B cell (primary cell): ENCODE data around the gene MOB3A. TPM values are rescaled to one million over a fixed set of nuclear protein-coding genes. Genes with fewer than 3 reads are reported as not detected.

ENCODE experiments used
- ATAC-seq: fragments of 200-7000 bp; cut with Tn5 transposase; one replicate; pipeline ENCODE4 v1.10.0; 2021; ENCODE audit warnings: low read depth, mild to moderate bottlenecking, moderate number of reproducible peaks, moderate library complexity
- CTCF ChIA-PET: fragments of 350-600 bp; sonication (Branson Sonifier 250); formaldehyde crosslinking; loops from one replicate; lab custom pipeline; 2021; ENCODE audit warnings: antibody characterized with exemption, inconsistent platforms; lab: Charles Lee
- POLR2A ChIA-PET: fragments of 350-600 bp; sonication (Branson Sonifier 250); formaldehyde crosslinking; loops from one replicate; lab custom pipeline; 2021; ENCODE audit warnings: antibody characterized with exemption; lab: Charles Lee
- DNase-seq: peaks from one replicate; pipeline ENCODE4 v3.0.0; 2013
- H2AFZ ChIP-seq: 2 replicates; pipeline ENCODE4 v1.6.1; 2012; ENCODE audit warnings: mild to moderate bottlenecking, low read depth, low read length; ENCODE audit not compliant: insufficient read depth, poor library complexity, severe bottlenecking
- H3K27ac ChIP-seq, 2 donors: 1 replicate in 1 of 2; 2 replicates in 1 of 2; pipeline ENCODE4 v1.5.1; 2012 to 2013; ENCODE audit warnings: low read length in 2 of 2, mild to moderate bottlenecking in 2 of 2, moderate library complexity in 1 of 2
- H3K27me3 ChIP-seq, 4 experiments: fragments of 200-600 bp in 1 of 4; sonication (generic) in 1 of 4; replicated peaks in 1 of 4; 1 replicate in 2 of 4; 2 replicates in 2 of 4; pipeline versions ENCODE4 v1.6.1 to v1.7.0; 2013 to 2016; ENCODE audit warnings: low read length in 3 of 4, mild to moderate bottlenecking in 2 of 4, mixed read lengths in 1 of 4, moderate library complexity in 1 of 4; ENCODE audit not compliant: insufficient read depth in 4 of 4, control insufficient read depth in 3 of 4; ENCODE audit errors: control extremely low read depth in 1 of 4
- H3K36me3 ChIP-seq, 2 experiments: replicated peaks in 1 of 2; 1 replicate in 1 of 2; 2 replicates in 1 of 2; pipeline versions ENCODE4 v1.6.1 to v1.7.1; 2013; ENCODE audit warnings: low read length in 1 of 2; ENCODE audit not compliant: insufficient read depth in 2 of 2, control insufficient read depth in 1 of 2; ENCODE audit errors: control extremely low read depth in 1 of 2, extremely low read depth in 1 of 2
- H3K4me1 ChIP-seq, 2 donors: fragments of 200-600 bp in 1 of 2; sonication (generic) in 1 of 2; 1 replicate in 1 of 2; 2 replicates in 1 of 2; pipeline versions ENCODE4 v1.5.1 to v1.6.1; 2013 to 2017; ENCODE audit warnings: low read length in 2 of 2; ENCODE audit not compliant: control insufficient read depth in 2 of 2, insufficient read depth in 2 of 2
- H3K4me2 ChIP-seq: replicated peaks from 2 replicates; pipeline ENCODE3; 2012; ENCODE audit warnings: mild to moderate bottlenecking, low read depth, low read length; ENCODE audit not compliant: poor library complexity, severe bottlenecking
- H3K4me3 ChIP-seq, 5 experiments: fragments of 200-600 bp in 1 of 5; sonication (generic) in 1 of 5; 1 replicate in 3 of 5; 2 replicates in 2 of 5; pipeline versions ENCODE4 v1.5.1 to v1.7.0; 2011 to 2016; ENCODE audit warnings: low read length in 4 of 5, mild to moderate bottlenecking in 4 of 5, low read depth in 2 of 5, control low read depth in 1 of 5, moderate library complexity in 1 of 5; ENCODE audit not compliant: insufficient read depth in 1 of 5; ENCODE audit errors: control extremely low read depth in 1 of 5, extremely low read depth in 1 of 5
- H3K79me2 ChIP-seq: fragments of 200-600 bp; sonication (generic); one replicate; pipeline ENCODE4 v1.6.0; 2016; ENCODE audit warnings: low read length; ENCODE audit not compliant: control insufficient read depth, insufficient read depth
- H3K9ac ChIP-seq: fragments of 200-600 bp; sonication (generic); 2 replicates; pipeline ENCODE4 v1.6.1; 2017; ENCODE audit warnings: mild to moderate bottlenecking, low read length, moderate library complexity
- H3K9me3 ChIP-seq, 3 donors: one replicate each; pipeline versions ENCODE4 v1.6.1 to v1.7.1; 2013; ENCODE audit warnings: low read length in 2 of 3; ENCODE audit not compliant: control insufficient read depth in 2 of 3, insufficient read depth in 1 of 3; ENCODE audit errors: control extremely low read depth in 1 of 3
- H4K20me1 ChIP-seq: 2 replicates; pipeline ENCODE4 v1.6.0; 2012; ENCODE audit warnings: mild to moderate bottlenecking, low read length; ENCODE audit not compliant: insufficient read depth, control insufficient read depth, poor library complexity, severe bottlenecking
- H3K27ac Mint-ChIP-seq: one replicate; pipeline ENCODE4 v1.8.0; 2021; ENCODE audit warnings: mixed read lengths
- H3K27me3 Mint-ChIP-seq: one replicate; pipeline ENCODE4 v1.8.0; 2021; ENCODE audit warnings: mixed read lengths
- H3K4me1 Mint-ChIP-seq: one replicate; pipeline ENCODE4 v1.8.0; 2021; ENCODE audit warnings: mixed read lengths
- H3K4me3 Mint-ChIP-seq: one replicate; pipeline ENCODE4 v1.8.0; 2021; ENCODE audit warnings: mixed read lengths
- H3K9me3 Mint-ChIP-seq: one replicate; pipeline ENCODE4 v1.8.0; 2022; ENCODE audit warnings: mixed read lengths; ENCODE audit not compliant: insufficient read depth
- CTCF ChIP-seq: fragments of 200-600 bp; IDR thresholded peaks from one replicate; pipeline ENCODE4 v1.8.0; 2022; ENCODE audit warnings: antibody characterized with exemption, mild to moderate bottlenecking
- EZH2 ChIP-seq: IDR thresholded peaks from 2 replicates; pipeline ENCODE4 v1.6.1; 2012; ENCODE audit warnings: borderline replicate concordance, low read depth, mild to moderate bottlenecking, moderate library complexity, low read length; ENCODE audit not compliant: insufficient read depth, poor library complexity, severe bottlenecking
- WGBS: methylation state at CpG from one replicate; pipeline ENCODE4 v1.1.5; 2013; ENCODE audit warnings: missing lambda C conversion rate; ENCODE audit not compliant: insufficient coverage; 5-methylcytosine and 5-hydroxymethylcytosine counted together
- intact Hi-C: fragments of 100-400 bp; cut with micrococcal nuclease; formaldehyde crosslinking; loops from one replicate; pipeline ENCODE4 v1.10.0; 2022
- polyA plus RNA-seq: library from polyadenylated mRNA; depleted of rRNA; stranded (reverse); fragments of >200 nt; gene quantifications from 2 replicates; pipeline ENCODE4 v1.2.3, GENCODE V29; 2012
- total RNA-seq, 2 donors: library from RNA; stranded (reverse); fragments of 120-200 nt in 1 of 2; gene quantifications; 1 replicate in 1 of 2; 2 replicates in 1 of 2; pipeline versions ENCODE4 v1.2.3 to v1.2.4, GENCODE V29; 2013 to 2022

Gene MOB3A
- total and polyA plus RNA-seq, 2 donors (not counting 1 experiment from before 2014, with no cell fraction given), result 190 to 228 TPM

DNA sequence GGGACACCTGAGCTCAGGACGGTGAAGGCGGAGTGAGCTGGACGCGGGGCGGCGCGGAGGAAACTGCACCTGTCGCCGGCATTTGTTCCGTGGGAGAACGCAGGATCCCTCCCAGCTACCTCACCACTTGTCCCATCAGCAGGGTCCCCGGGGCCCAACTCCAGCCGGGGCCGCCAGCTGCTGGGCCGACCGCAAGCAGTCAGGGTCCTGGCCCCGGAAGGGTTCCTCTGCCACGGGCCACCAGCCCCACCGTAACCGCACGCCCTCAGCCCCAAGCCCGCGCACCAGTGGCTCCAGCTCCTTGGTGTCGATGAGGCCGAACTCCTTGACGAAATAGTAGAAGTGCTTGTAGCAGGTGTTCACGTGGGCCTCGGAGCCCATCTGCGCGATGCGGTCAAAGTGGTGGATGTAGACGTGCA lies 19.6 kb downstream of the MOB3A start:
- TF ChIP-seq CTCF, result no peak
- TF ChIP-seq EZH2, result no peak
- ChIA-PET POLR2A (interaction anchor here (0.5 to 1.1 kb wide), 7 partner anchors 9 to 37 kb away, joined by 3 to 8 read pairs (median 4); no protein-coding TSS in a partner anchor), CTCF (interaction anchor here (0.6 to 4.0 kb wide), 4 partner anchors 8 to 24 kb away, joined by 3 to 17 read pairs (median 4); no protein-coding TSS in a partner anchor)
- H3K27ac ChIP-seq, result no peak overlapping the region
- peaks cover 0 to 79% of the 10 kb centered on the region in 2 experiments for H3K36me3 ChIP-seq
- no peak overlapping the region for H3K9ac ChIP-seq
- peaks cover 66% of the 10 kb centered on the region for H4K20me1 ChIP-seq
- WGBS, result 78% methylated on average over 24 of the region's 32 CpGs
- peak overlapping the region; percentile 75 for H3K27ac Mint-ChIP-seq
- H3K4me1 Mint-ChIP-seq, result peaks cover 72% of the 10 kb centered on the region
- H3K27me3 ChIP-seq, result no peaks in the 10 kb centered on the region
- DNase-seq (peak; percentile 63), ATAC-seq (no peak)
- no peaks in the 10 kb centered on the region for H3K27me3 Mint-ChIP-seq
- intact Hi-C loops, result no loop called here
- no peak overlapping the region for H3K4me2 ChIP-seq
- no peaks in the 10 kb centered on the region for H3K9me3 ChIP-seq
- H3K9me3 Mint-ChIP-seq, result no peaks in the 10 kb centered on the region
- H2AFZ ChIP-seq, result no peak overlapping the region
- no peak overlapping the region for H3K4me3 ChIP-seq
- H3K4me3 Mint-ChIP-seq, result peak overlapping the region; percentile 47
- H3K4me1 ChIP-seq, result peaks cover 49 to 71% of the 10 kb centered on the region in 2 donors
- peaks cover 94% of the 10 kb centered on the region for H3K79me2 ChIP-seq

DNA sequence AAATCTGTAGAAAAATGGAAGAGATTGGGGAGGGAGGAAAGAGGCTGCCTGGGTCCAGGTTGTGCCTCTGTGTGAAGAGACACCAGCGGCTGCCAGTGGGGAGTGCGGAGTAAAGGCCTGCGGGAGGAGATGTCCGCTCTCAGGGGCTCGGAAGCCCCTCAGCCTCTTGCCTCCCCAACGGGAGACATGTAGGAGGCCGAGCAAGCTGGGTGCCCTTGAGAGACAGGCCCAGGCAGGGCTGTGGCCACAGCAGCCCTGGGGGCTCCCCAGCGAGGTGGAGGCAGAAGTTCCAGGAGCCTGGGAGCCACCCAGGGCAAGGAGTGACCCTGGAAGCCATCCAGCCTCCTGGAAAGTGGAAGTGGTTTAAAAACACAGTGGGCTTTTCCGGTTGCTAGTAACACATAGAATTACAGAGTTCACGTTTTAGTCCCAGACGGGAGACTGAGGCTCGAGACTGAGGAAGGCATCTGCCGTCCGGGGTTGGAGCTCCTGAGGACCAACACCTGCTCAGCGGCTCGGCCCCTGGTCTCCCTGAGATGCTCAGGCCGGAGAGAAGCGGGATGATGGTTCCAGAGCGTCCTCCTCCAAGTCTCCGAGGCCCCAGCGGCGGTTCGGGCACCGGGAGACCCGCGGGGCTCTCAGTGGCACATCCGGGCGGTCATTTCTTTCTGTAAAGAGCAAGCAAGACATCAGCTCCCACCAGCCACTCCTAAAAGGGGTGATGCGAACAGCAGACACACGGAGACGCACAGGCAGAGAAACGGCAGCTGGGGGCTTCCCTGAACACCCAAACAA lies 23.2 kb downstream of the MOB3A start:
- Mint-ChIP-seq H3K27ac (peak overlapping the region; percentile 90), H3K27me3 (no peaks in the 10 kb centered on the region), H3K9me3 (no peaks in the 10 kb centered on the region), H3K4me3 (peak overlapping the region; percentile 52), H3K4me1 (peaks cover 61% of the 10 kb centered on the region)
- Histone ChIP-seq H2AFZ (no peak overlapping the region), H3K36me3 (peaks cover 0 to 59% of the 10 kb centered on the region in 2 experiments), H3K4me2 (peak overlapping the region; percentile 18), H3K79me2 (peaks cover 77% of the 10 kb centered on the region), H3K4me1 (peaks cover 33 to 63% of the 10 kb centered on the region in 2 donors), H3K9me3 (no peaks in the 10 kb centered on the region), H3K4me3 (no peak overlapping the region), H3K27me3 (no peaks in the 10 kb centered on the region), H4K20me1 (peaks cover 49% of the 10 kb centered on the region), H3K9ac (no peak overlapping the region), H3K27ac (peak overlapping the region; percentile 74 to 79)
- ChIA-PET POLR2A (interaction anchor here (0.7 to 1.8 kb wide), 7 partner anchors 11 to 73 kb away, joined by 4 to 13 read pairs (median 4); no protein-coding TSS in a partner anchor), CTCF (interaction anchor here (1.2 to 10.5 kb wide), 5 partner anchors 10 to 21 kb away, joined by 3 to 96 read pairs (median 5); partner anchors contain the start of gene MOB3A)
- no peak for DNase-seq
- no peak for ATAC-seq
- no peak for TF ChIP-seq CTCF
- TF ChIP-seq EZH2, result no peak
- WGBS, result 97% methylated on average over 30 of the region's 32 CpGs
- intact Hi-C loops, result no loop called here
